Suprapubic skin (tissue), 4 donors: ENCODE results near the gene GPR82. TPM values are rescaled to one million over a fixed set of nuclear protein-coding genes. Genes with fewer than 3 reads are reported as not detected.

ENCODE experiments used
- DNase-seq, 2 donors: peaks; one replicate each; pipeline ENCODE4 v3.0.0-alpha.2; 2019; ENCODE audit warnings: low spot score in 2 of 2
- H3K27ac ChIP-seq: fragments of 200-600 bp; sonication (generic); one replicate; pipeline ENCODE4 v1.5.1; 2019
- H3K27me3 ChIP-seq: fragments of 200-600 bp; sonication (generic); one replicate; pipeline ENCODE4 v1.5.1; 2019
- H3K36me3 ChIP-seq: fragments of 200-600 bp; sonication (generic); one replicate; pipeline ENCODE4 v1.5.1; 2019
- H3K4me1 ChIP-seq: fragments of 200-600 bp; sonication (generic); one replicate; pipeline ENCODE4 v1.5.1; 2019
- H3K4me3 ChIP-seq: fragments of 200-600 bp; sonication (generic); one replicate; pipeline ENCODE4 v1.5.1; 2019; ENCODE audit warnings: mild to moderate bottlenecking
- H3K9me3 ChIP-seq: fragments of 200-600 bp; sonication (generic); one replicate; pipeline ENCODE4 v1.5.1; 2019
- CTCF ChIP-seq, 2 donors: fragments of 200-600 bp in 1 of 2; fragments of 450-650 bp in 1 of 2; sonication (generic) in 1 of 2; IDR thresholded peaks; one replicate each; pipeline ENCODE4 v1.5.1; 2016 to 2019; ENCODE audit warnings: antibody characterized with exemption in 2 of 2, mild to moderate bottlenecking in 1 of 2, moderate library complexity in 1 of 2
- EP300 ChIP-seq: sonication (generic); formaldehyde crosslinking; IDR thresholded peaks from one replicate; pipeline ENCODE4 v1.6.1; 2017; ENCODE audit warnings: antibody characterized with exemption
- POLR2A ChIP-seq, 2 donors: fragments of 450-650 bp; IDR thresholded peaks; one replicate each; pipeline ENCODE4 v1.6.1; 2017; ENCODE audit warnings: antibody characterized with exemption in 2 of 2, mild to moderate bottlenecking in 2 of 2, moderate library complexity in 2 of 2
- POLR2AphosphoS5 ChIP-seq, 3 donors: sonication (generic); formaldehyde crosslinking; IDR thresholded peaks; one replicate each; pipeline ENCODE4 v1.6.1; 2017; ENCODE audit warnings: antibody characterized with exemption in 3 of 3
- WGBS: methylation state at CpG from one replicate; pipeline ENCODE4 v1.1.5; 2018; 5-methylcytosine and 5-hydroxymethylcytosine counted together
- total RNA-seq, 4 donors: library from RNA; depleted of rRNA; stranded (reverse); fragments of >200 nt; gene quantifications; one replicate each; pipeline ENCODE4 v1.1.0, GENCODE V29; 2016

GPR82 gene
- total RNA-seq, 4 donors from 2014 or later, result 0.18 TPM; not detected in 3

GRCh38 chrX:41759817-41760216 lies 35.8 kb downstream of the GPR82 start:
- DNase-seq, result no peak
- H3K27me3 ChIP-seq, result no peaks in the 10 kb centered on the region
- no peak overlapping the region for H3K4me3 ChIP-seq
- TF ChIP-seq EP300 (no peak), POLR2A (IDR thresholded peaks at IDR 0.05) (no peak)
- no peaks in the 10 kb centered on the region for H3K36me3 ChIP-seq
- 49% methylated on average over 3 of the region's 3 CpGs for WGBS
- no peaks in the 10 kb centered on the region for H3K4me1 ChIP-seq
- no peaks in the 10 kb centered on the region for H3K9me3 ChIP-seq
- H3K27ac ChIP-seq, result no peak overlapping the region

- 49% methylated on average over 3 of the region's 3 CpGs for WGBS
- DNase-seq, result no peak
- H3K36me3 ChIP-seq, result no peaks in the 10 kb centered on the region
Observed at GRCh38 chrX:41761169-41761568, 37.2 kb downstream of the GPR82 start.

GRCh38 chrX:41761702-41762101 lies 37.7 kb downstream of the GPR82 start:
- Histone ChIP-seq H3K27ac (no peak overlapping the region), H3K36me3 (no peaks in the 10 kb centered on the region), H3K27me3 (no peaks in the 10 kb centered on the region), H3K9me3 (no peaks in the 10 kb centered on the region), H3K4me1 (no peaks in the 10 kb centered on the region), H3K4me3 (no peak overlapping the region)
- TF ChIP-seq CTCF (IDR thresholded peaks at IDR 0.05) (no peak), EP300 (no peak), POLR2A (IDR thresholded peaks at IDR 0.05) (no peak), POLR2AphosphoS5 (IDR thresholded peaks at IDR 0.05) (no peak)
- DNase-seq, result no peak

More at GRCh38 chrX:41761169-41761568, 37.2 kb downstream of the GPR82 start:
- Histone ChIP-seq H3K9me3 (no peaks in the 10 kb centered on the region), H3K27ac (no peak overlapping the region), H3K4me1 (no peaks in the 10 kb centered on the region), H3K4me3 (no peak overlapping the region), H3K27me3 (no peaks in the 10 kb centered on the region)
- TF ChIP-seq POLR2AphosphoS5 (IDR thresholded peaks at IDR 0.05) (no peak), POLR2A (IDR thresholded peaks at IDR 0.05) (no peak), CTCF (IDR thresholded peaks at IDR 0.05) (no peak), EP300 (no peak)

- 56% methylated on average over 1 of the region's 1 CpG for WGBS
- H3K4me1 ChIP-seq, result no peaks in the 10 kb centered on the region
- no peaks in the 10 kb centered on the region for H3K9me3 ChIP-seq
- DNase-seq, result no peak
- H3K36me3 ChIP-seq, result no peaks in the 10 kb centered on the region
- no peaks in the 10 kb centered on the region for H3K27me3 ChIP-seq
- H3K4me3 ChIP-seq, result no peak overlapping the region
- TF ChIP-seq POLR2A (IDR thresholded peaks at IDR 0.05), result no peak
- no peak for TF ChIP-seq POLR2AphosphoS5 (IDR thresholded peaks at IDR 0.05)
- no peak for TF ChIP-seq EP300
- no peak for TF ChIP-seq CTCF (IDR thresholded peaks at IDR 0.05)
- no peak overlapping the region for H3K27ac ChIP-seq
Observed at GRCh38 chrX:41779030-41779564, 55.1 kb downstream of the GPR82 start.

Other genes with a start within 250 kb of the GPR82 start
- gene GPR34, start 35.2 kb upstream of the GPR82 start, total RNA-seq, result 1 to 10 TPM; 1.7 to 2.7 (median 1.8) TPM
- 10 to 100 TPM; 19.4 to 28.6 (median 25.3) TPM for gene CASK, start 199.4 kb downstream of the GPR82 start, total RNA-seq